Suprapubic skin (tissue), 3 donors: ENCODE measurements around the gene SLC34A1.

Source experiments
- POLR2A ChIP-seq, 2 donors: fragments of 450-650 bp; IDR thresholded peaks; one replicate each; pipeline ENCODE4 v1.6.1; 2017; ENCODE audit warnings: antibody characterized with exemption in 2 of 2, mild to moderate bottlenecking in 2 of 2, moderate library complexity in 2 of 2
- TF ChIP-seq, protein P1 (sequence below), 2 donors: fragments of 200-600 bp in 1 of 2; fragments of 450-650 bp in 1 of 2; sonication (generic) in 1 of 2; IDR thresholded peaks; one replicate each; pipeline ENCODE4 v1.5.1; 2016 to 2019; ENCODE audit warnings: antibody characterized with exemption in 2 of 2, mild to moderate bottlenecking in 1 of 2, moderate library complexity in 1 of 2

DNA sequence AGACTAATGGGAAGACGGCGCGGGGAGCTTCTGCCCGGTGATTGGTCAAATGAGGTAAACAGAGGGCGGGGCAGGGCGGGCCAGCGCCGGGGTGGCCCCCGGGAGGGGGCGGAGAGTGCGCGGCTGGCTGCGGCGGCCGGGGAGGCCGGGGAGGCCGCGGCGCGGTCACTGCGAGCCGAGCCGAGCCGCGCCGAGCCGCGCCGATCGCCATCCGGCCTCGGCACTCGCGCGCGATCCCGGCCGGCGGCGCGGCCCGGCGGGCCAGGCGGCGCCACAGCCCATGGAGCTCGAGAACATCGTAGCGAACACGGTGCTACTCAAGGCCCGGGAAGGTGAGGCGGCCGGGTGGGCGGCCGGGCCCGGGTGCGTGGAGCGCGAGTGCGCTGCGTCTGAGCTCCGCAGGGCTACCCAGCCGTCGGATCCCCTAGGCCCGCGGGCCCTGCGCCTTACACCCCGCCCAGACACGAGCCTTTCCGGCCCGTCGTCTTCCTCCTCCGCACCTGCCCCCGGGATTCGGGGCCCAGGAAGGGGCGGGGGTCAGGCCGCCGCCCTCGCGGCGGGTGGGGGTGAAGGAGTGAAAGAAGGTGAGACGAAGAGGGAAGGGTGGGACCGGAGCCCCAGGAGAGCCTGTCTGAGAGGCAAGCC is 42.5 kb downstream of the SLC34A1 start, which contains the start of gene GRK6:
- TF ChIP-seq, protein P1, sequence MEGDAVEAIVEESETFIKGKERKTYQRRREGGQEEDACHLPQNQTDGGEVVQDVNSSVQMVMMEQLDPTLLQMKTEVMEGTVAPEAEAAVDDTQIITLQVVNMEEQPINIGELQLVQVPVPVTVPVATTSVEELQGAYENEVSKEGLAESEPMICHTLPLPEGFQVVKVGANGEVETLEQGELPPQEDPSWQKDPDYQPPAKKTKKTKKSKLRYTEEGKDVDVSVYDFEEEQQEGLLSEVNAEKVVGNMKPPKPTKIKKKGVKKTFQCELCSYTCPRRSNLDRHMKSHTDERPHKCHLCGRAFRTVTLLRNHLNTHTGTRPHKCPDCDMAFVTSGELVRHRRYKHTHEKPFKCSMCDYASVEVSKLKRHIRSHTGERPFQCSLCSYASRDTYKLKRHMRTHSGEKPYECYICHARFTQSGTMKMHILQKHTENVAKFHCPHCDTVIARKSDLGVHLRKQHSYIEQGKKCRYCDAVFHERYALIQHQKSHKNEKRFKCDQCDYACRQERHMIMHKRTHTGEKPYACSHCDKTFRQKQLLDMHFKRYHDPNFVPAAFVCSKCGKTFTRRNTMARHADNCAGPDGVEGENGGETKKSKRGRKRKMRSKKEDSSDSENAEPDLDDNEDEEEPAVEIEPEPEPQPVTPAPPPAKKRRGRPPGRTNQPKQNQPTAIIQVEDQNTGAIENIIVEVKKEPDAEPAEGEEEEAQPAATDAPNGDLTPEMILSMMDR (IDR thresholded peaks at IDR 0.05), result no peak
- peak; percentile 55 to 87 for TF ChIP-seq POLR2A (IDR thresholded peaks at IDR 0.05)
